Thymus (tissue), 11 donors: ENCODE data around the gene ZBTB7C. TPM values are rescaled to one million over a fixed set of nuclear protein-coding genes. Genes with fewer than 3 reads are reported as not detected.

Experiments
- DNase-seq, 9 donors: peaks; one replicate each; pipeline ENCODE4 v3.0.0-alpha.2; 2013; ENCODE audit warnings: low spot score in 9 of 9, low read depth in 6 of 9, missing footprints in 1 of 9
- H3K27ac ChIP-seq, 2 donors: one replicate each; pipeline ENCODE4 v1.5.1; 2013; ENCODE audit warnings: control low read depth in 1 of 2, low read depth in 1 of 2, low read length in 1 of 2, mild to moderate bottlenecking in 1 of 2, moderate library complexity in 1 of 2
- H3K27me3 ChIP-seq, 2 donors: one replicate each; pipeline ENCODE4 v1.5.1; 2013; ENCODE audit warnings: low read length in 1 of 2; ENCODE audit not compliant: control insufficient read depth in 2 of 2, insufficient read depth in 1 of 2
- H3K36me3 ChIP-seq, 2 donors: one replicate each; pipeline ENCODE4 v1.5.1; 2013; ENCODE audit warnings: low read length in 1 of 2, mild to moderate bottlenecking in 1 of 2, moderate library complexity in 1 of 2; ENCODE audit not compliant: control insufficient read depth in 2 of 2, insufficient read depth in 2 of 2
- H3K4me1 ChIP-seq, 2 donors: one replicate each; pipeline ENCODE4 v1.5.1; 2013; ENCODE audit warnings: low read length in 2 of 2; ENCODE audit not compliant: control insufficient read depth in 2 of 2, insufficient read depth in 2 of 2
- H3K4me3 ChIP-seq, 2 donors: one replicate each; pipeline ENCODE4 v1.5.1; 2013; ENCODE audit warnings: low read length in 2 of 2, control low read depth in 1 of 2, mild to moderate bottlenecking in 1 of 2
- H3K9me3 ChIP-seq, 2 donors: one replicate each; pipeline ENCODE4 v1.5.1; 2013; ENCODE audit warnings: low read length in 1 of 2, mild to moderate bottlenecking in 1 of 2; ENCODE audit not compliant: control insufficient read depth in 2 of 2, insufficient read depth in 1 of 2
- WGBS: extraction: QIAGEN DNeasy Blood & Tissue Kit; methylation state at CpG from one replicate; pipeline ENCODE4 v1.1.7; 2013; 5-methylcytosine and 5-hydroxymethylcytosine counted together
- polyA plus RNA-seq: library from polyadenylated mRNA; stranded (reverse); fragments of 200-250 nt; gene quantifications from one replicate; pipeline ENCODE4 v1.2.3, GENCODE V29; 2013
- total RNA-seq: library from RNA; stranded (reverse); fragments of 120-200 nt; gene quantifications from one replicate; pipeline ENCODE4 v1.2.4, GENCODE V29; 2013
- donor health status: healthy.

Gene ZBTB7C
- total and polyA plus RNA-seq, 2 donors = 0.14 to 0.73 TPM

DNA sequence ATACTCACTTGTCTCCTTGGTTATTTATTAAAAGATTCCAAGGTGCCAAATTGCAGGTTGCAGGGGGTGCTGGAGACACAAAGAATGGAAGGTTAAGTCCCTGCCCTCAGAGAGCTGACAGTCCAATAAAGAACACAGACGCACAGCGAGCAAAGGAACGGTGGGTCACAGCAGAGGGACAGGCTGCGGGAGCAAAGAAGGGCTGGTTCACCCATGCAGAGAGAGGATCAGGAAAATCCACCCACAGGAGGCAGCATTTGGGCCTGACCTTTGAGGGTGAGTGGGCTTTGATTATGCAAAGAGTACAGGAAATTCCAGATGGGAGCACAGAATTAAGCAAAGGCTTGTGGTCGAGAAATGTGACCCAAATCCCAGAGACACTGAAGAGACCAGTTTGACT lies 45.0 kb downstream of the ZBTB7C start:
- Histone ChIP-seq H3K9me3 (no peaks in the 10 kb centered on the region), H3K4me3 (no peak overlapping the region), H3K27ac (no peak overlapping the region), H3K36me3 (no peaks in the 10 kb centered on the region), H3K27me3 (peaks cover 0 to 3% of the 10 kb centered on the region in 2 donors), H3K4me1 (no peaks in the 10 kb centered on the region)
- no peak for DNase-seq
- 94% methylated on average over 5 of the region's 5 CpGs for WGBS

DNA sequence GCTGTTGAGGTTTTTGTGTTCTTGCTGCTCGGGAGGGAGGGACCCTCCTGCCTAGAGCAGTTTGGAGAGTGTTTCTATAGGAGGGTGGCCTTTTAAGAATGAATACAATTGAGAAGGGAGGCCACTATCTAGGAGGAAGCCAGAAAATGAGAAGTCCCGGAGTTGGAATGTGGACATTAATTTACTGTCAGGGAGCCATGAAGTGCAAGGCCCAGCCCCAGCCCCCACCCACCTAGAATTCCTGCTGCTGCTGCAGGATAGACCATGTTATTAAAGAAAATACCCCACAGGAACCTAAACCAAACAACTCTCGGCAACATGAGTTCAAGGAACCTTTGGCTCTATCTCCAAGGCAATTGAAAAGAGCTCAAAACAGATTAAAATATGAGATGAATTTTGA lies 46.0 kb downstream of the ZBTB7C start:
- no peak for DNase-seq
- Histone ChIP-seq H3K36me3 (no peaks in the 10 kb centered on the region), H3K9me3 (no peaks in the 10 kb centered on the region), H3K4me3 (no peak overlapping the region), H3K4me1 (no peaks in the 10 kb centered on the region), H3K27me3 (peaks cover 0 to 3% of the 10 kb centered on the region in 2 donors), H3K27ac (no peak overlapping the region)
- WGBS = 43% methylated on average over 3 of the region's 3 CpGs

DNA sequence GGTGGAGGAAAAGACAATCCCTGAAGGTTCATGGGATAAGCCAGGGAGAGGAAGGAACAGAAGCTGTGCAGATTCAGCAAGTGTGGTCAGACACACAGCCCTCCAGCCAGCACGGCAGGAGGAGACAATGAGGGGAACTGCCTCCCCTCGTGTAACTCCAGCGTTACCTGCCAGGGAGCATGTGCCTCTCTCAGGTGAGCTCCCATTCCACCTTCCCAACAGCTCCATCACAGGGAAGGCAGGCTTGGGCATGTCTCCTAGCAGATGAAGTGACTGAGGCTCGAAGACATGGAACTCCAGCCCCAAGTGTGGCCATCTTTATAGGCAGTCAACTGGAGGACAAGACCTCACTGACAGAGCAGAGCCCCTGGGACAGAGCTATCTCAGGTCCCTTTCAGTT lies 47.4 kb downstream of the ZBTB7C start:
- Histone ChIP-seq H3K36me3 (no peaks in the 10 kb centered on the region), H3K9me3 (no peaks in the 10 kb centered on the region), H3K27ac (no peak overlapping the region), H3K4me3 (no peak overlapping the region), H3K27me3 (no peaks in the 10 kb centered on the region), H3K4me1 (no peaks in the 10 kb centered on the region)
- no peak for DNase-seq
- 87% methylated on average over 4 of the region's 4 CpGs for WGBS

DNA sequence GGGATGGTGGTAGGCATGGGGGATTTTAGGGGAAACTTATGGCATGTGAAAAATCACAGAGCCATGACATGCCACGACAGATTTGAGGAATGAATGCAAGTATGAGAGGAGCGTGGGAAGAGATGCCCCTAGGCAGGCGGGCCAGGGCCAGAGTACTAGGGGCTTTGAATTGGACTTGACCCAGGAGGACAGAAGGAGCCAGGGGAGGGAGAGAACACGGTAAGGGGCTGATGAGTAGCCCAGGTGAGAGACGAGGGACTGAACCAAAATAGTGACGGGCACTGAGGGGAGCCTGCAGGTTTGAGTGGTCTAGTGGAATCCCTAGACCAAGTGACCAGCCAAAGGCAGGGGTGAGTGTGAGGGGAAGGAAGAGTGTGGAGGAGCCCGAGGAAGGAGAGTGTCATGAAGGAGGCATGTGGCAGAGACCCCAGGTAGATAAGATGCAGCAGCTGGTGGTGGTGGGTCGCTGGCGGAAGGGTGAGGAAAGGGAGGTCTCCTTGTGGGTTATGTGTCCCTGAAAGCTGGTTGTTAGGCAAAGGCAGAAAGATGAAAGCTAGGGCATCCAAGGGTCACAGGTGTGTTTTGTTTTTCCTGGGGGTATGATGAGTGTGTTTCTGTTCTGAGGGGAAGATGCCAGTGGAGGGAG lies 48.7 kb downstream of the ZBTB7C start:
- DNase-seq = no peak

DNA sequence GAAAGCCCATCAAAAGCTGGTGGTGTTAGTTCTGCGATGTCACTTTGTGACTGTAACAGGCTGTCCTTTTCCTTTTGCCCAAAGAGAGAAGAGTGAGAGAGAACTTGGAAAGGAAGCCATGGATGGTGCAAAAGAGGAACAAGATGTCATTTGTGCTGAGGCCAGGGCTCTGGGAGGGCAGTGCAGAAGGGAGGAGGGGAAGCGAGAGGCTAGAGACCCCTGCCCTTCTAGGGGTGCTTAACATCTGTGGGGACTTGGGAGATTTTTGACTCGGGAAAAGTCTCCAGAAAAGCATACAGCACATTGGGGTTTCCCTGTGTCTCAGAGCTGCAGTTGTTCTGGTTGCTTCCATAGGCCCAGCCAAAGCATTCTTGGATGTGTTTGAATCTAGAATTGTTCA lies 49.6 kb downstream of the ZBTB7C start:
- no peak for DNase-seq
- Histone ChIP-seq H3K4me3 (no peak overlapping the region), H3K36me3 (no peaks in the 10 kb centered on the region), H3K9me3 (no peaks in the 10 kb centered on the region), H3K27me3 (no peaks in the 10 kb centered on the region), H3K4me1 (no peaks in the 10 kb centered on the region), H3K27ac (no peak overlapping the region)
- 77% methylated on average over 3 of the region's 3 CpGs for WGBS

More for the DNA sequence above, 48.7 kb downstream of the ZBTB7C start:
- Histone ChIP-seq H3K27ac (no peak overlapping the region), H3K9me3 (no peaks in the 10 kb centered on the region), H3K4me1 (no peaks in the 10 kb centered on the region), H3K36me3 (no peaks in the 10 kb centered on the region), H3K27me3 (no peaks in the 10 kb centered on the region), H3K4me3 (no peak overlapping the region)
- 88% methylated on average over 9 of the region's 9 CpGs for WGBS

DNA sequence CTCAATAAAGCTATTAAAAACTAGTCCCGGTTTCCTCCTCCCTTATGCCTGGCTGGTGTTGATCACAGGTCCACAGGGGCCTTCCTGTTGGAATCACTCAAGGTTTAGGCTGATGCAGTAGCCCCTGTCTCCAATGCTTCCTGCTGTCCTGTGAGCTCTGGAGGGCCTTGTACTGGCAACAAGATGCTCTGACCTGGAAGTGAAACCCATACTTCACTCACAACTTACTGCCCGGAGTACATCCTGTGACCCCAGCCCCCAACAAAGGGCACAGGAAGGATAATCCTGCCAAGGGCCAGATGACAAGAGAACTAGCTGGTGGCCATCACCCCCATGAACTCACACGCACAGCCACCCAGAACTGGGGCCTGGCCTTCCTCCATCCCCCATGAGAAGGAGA lies 50.3 kb downstream of the ZBTB7C start:
- Histone ChIP-seq H3K36me3 (no peaks in the 10 kb centered on the region), H3K4me1 (no peaks in the 10 kb centered on the region), H3K27me3 (no peaks in the 10 kb centered on the region), H3K4me3 (no peak overlapping the region), H3K9me3 (no peaks in the 10 kb centered on the region), H3K27ac (no peak overlapping the region)
- WGBS = 94% methylated on average over 3 of the region's 3 CpGs
- no peak for DNase-seq

DNA sequence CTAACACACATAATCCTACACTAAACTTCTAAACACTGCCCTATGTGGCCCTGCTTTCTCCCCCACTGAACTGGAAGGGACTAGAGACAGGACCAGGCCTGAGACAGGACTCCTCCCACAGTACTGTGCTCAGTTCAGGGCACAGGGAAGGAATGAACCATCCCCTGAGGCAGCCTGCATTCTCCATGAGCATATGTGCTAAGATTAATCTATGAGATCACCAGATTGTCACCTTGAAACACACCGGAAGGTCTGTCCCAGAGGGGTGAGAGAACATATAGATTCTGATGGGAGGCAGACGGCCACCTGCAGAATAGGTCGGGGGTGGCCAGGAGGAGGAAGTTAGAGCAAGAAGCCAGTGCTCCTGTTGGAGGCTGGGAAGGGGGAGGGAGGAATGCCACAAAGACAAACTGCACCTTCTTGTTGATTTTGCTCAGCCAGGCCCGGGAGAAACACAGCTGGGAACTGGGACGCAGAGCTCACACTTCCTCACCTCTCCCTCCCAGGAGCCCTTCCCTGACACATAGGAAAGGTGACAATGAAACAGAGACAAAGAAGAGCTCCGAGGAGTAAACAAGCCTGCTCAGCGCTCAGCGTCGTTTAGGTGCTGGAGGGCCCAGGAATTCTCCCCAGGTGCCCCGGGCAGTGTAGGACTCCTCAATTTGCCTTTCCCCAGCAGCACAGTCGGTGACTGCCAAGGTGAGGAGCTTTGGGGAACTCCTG lies 52.1 kb downstream of the ZBTB7C start:
- Histone ChIP-seq H3K27ac (no peak overlapping the region), H3K9me3 (no peaks in the 10 kb centered on the region), H3K4me3 (no peak overlapping the region), H3K4me1 (no peaks in the 10 kb centered on the region), H3K36me3 (no peaks in the 10 kb centered on the region), H3K27me3 (no peaks in the 10 kb centered on the region)
- 54% methylated on average over 11 of the region's 11 CpGs for WGBS
- DNase-seq = no peak

DNA sequence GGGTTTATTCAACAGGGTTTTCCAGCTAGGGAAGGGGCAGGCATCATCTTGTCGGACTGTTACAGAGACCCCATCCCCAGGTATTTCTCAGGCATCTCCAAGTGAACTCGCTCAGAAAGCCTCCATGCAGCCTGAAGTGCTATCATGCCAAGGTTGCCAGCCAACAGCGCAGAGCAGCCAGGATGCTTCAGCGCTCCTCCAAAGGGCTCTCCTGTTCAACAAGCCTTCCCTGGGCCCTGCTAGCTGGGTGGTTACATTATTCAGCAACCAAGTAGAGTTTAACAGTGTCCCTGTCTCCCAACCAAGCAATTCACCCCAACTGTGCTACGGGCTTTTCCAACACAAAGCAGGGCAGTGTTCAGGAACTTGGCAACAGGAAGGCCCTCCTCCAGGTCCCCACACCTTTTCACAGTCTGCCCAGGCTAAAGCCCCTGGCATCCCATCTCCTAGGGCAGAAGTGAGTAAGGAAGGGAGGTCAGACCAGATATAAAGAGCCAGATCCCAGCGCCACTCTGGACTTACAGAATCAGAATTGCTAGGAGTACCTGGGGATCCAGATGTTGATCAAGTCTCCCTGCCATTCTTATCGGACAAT lies 52.9 kb downstream of the ZBTB7C start:
- no peaks in the 10 kb centered on the region for H3K9me3 ChIP-seq
- no peaks in the 10 kb centered on the region for H3K4me1 ChIP-seq
- H3K27me3 ChIP-seq = no peaks in the 10 kb centered on the region
- H3K27ac ChIP-seq = no peak overlapping the region
- H3K36me3 ChIP-seq = no peaks in the 10 kb centered on the region
- WGBS = 96% methylated on average over 7 of the region's 7 CpGs
- no peak overlapping the region for H3K4me3 ChIP-seq
- no peak for DNase-seq

DNA sequence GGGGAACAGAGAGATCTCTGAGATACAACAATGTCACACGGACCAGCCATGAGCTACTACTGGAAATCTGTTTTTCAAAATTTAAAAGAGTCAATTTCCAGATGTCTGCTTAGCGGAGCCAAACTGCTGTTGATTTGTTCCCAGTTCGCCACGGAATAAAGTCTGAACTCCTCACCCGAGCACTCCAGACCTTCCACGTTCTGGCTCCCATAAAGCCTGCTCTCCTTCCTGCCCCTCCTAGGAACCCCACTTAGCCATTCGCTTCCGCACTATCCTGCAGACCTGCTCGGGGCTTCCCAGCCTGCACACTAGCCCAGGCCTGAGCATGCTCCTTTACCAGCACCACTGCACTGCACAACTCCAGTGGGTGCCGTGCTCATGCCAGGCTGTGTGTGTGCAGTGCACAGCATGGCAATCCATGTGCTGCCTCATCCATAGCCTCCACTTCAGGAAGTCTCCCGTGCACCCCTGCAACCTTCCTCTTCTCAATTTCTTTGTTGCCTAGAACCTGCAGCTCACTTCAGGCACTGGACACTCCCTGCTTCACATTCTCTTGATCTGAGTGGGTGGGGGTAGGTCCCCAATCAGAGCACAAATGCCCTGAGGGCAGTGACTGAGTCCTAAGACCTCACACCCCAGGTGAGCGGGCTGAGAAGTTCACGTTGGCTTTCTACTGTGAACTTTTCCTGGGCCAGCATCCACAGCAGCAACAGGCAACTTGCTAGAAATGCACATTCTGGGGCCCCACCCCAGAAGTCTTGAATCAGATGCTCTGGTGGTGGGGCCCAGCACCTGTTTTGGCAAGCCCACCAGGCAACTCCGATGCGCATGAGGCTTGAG lies 53.7 kb downstream of the ZBTB7C start:
- H3K4me3 ChIP-seq = no peak overlapping the region
- H3K4me1 ChIP-seq = no peaks in the 10 kb centered on the region
- 91% methylated on average over 15 of the region's 15 CpGs for WGBS

More for the DNA sequence above, 53.7 kb downstream of the ZBTB7C start:
- no peaks in the 10 kb centered on the region for H3K27me3 ChIP-seq
- no peaks in the 10 kb centered on the region for H3K9me3 ChIP-seq
- H3K36me3 ChIP-seq = no peaks in the 10 kb centered on the region
- DNase-seq = no peak
- no peak overlapping the region for H3K27ac ChIP-seq
